ENCODE results near the gene PANX2.

Gene PANX2

DNA sequence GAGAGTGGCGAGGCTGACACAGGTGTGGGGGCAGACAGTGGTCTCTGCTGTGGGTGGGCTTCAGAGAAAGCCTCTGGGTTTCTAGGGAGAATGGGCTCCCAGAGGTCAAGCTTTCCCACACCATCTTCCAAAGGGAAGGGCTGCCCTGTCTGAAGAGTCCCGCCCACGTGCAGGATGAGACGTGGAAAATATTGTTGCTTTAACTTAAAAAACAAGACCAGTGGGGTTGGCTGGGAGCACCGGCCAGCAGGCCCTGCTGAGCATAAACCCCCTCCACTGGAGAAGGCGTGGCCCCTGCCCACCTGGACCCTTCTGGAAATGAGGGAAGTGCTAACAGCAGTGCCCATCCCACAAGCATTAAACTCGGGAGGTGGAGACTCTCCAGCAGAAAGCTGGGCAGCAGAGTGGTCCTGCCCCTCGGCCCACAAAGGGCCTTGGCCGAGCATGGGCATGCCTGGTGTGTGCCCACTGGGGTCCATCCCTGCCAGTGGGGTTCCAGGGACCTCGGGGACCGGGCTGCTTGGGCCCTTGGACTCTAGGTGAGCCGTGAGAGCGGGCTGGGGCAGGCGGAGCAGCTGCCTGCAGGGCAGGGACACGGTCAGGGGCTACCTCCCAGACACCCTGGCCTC, 45.6 kb downstream of the PANX2 start:
- no peak for DNase-seq

DNA sequence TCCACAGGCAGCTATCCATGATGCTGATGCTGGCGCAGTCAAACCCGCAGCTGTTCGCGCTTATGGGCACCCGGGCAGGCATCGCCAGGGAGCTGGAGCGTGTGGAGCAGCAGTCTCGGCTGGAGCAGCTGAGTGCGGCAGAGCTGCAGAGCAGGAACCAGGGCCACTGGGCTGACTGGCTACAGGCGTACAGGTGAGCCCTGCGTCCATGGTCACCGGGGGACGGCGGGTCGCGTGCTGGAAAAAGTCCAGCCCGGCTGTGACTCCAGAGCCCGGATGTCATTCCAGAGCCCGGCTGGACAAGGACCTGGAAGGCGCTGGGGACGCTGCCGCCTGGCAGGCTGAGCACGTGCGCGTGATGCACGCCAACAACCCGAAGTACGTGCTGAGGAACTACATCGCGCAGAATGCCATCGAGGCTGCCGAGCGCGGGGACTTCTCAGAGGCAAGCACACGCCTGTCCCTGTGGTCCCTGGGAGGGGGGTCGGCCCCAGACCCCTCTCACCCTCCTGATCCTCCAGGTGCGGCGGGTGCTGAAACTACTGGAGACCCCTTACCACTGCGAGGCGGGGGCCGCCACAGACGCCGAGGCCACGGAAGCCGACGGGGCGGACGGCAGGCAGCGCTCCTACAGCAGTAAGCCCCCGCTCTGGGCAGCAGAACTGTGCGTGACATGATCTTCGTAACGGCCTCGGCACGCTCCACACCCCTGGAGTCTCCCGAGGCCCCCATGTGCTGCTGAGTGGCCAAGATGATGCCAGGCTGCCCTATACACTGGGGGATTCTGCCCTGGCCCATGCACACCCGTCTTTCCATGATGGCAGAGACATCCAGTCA, 46.4 kb downstream of the PANX2 start:
- no peak for DNase-seq

DNA sequence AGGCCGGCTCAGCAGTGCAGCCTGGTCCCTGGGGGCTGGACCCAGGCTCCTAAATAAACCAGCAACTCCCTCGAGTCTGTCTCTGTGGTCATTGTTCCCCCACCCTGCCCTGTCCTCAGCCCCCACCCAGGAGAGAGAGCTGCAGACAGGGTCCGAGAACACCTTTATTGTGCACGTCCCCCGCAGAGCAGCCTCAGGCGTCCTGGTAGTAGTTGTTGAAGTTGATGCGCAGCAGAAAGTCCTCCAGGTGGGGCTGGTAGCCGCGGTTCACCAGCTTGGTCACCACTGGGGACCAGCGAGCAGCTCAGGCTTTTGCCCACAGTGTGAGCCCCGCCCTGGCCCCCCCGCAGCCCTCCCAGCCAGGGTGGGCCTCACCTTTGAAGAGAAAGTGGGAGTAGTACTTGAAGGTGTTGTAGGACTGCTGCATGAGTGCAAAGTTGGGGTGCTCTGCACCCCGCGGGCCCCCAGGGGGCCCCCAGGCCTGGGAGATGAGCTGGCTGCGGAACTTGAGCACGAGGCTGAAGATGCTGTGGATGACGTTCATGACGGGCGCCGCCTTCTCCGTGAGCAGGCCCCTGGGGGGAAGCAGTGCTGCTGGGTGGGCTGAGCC, 47.1 kb downstream of the PANX2 start:
- DNase-seq, result no peak

DNA sequence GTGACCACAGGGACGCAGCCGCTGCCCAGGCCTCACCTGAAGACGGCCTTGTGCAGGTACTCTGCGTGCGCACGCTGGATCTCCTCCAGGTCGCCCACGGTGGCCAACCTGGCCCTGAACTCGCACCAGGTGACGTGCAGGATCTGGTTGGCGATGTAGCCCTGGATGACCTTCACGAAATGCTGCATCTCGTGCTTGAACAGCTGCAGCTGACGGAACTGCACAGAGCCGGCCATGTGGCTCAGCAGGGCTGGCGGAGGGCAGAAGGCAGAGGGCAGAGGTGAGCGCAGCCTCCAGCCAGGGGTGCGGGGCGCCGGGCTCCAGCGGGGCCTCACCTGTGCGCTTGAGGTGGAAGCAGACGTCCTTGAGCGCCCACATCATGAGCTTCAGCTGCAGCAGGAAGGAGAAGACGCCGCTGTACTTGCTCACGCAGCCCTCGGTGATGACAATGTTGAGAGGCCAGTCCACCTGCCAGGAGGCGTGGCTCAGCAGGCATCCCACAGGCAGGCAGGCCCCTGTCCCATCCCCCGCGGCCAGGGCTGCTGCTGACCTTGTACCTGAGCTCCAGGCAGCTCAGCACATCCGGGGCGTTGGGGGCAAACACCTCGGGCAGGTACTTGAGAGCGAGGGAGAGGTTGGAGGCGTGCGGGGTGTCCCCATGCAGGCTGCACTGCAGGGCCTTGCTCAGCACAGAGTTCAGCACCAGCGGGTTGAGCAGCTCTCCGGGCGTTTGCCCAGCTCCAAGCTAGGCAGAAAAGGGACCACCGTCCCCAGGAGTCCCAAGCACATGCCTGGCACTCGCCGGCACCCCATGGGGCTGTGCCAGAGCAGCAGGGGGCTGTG, 47.8 kb downstream of the PANX2 start:
- DNase-seq, result no peak

DNA sequence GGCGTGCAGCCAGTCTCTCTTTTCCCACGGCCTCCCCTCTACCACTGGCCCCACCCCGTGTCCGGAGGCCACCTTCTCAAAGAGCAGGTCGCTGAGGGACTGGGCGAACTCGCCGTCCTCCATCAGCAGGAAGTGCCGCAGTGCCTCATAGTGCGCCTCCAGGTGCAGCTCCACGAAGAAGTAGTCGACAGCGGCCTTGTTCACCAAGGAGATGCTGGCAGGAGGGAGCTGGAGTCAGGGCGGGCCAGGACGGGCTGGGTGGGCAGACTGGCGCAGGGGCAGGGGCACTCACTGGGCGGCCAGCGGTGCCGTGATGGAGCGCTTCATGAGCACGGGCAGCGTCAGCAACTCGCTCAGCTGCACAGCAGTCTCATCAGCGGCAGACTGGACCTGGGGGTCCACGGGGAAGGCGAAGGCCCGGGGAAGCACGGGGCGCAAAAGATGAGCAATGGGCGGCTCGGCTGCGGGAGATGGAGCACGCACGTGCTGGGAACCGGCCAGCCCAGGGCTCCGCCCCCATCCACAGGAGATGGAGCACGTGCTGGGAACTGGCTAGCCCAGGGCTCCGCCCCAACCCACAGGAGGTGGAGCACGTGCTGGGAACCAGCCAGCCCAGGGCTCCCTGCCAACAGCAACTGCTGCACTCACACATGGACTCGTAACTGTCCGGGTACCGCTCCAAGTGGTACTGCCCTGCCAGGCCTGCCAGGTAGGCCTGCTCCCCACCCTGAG, 48.6 kb downstream of the PANX2 start:
- DNase-seq, result no peak

DNA sequence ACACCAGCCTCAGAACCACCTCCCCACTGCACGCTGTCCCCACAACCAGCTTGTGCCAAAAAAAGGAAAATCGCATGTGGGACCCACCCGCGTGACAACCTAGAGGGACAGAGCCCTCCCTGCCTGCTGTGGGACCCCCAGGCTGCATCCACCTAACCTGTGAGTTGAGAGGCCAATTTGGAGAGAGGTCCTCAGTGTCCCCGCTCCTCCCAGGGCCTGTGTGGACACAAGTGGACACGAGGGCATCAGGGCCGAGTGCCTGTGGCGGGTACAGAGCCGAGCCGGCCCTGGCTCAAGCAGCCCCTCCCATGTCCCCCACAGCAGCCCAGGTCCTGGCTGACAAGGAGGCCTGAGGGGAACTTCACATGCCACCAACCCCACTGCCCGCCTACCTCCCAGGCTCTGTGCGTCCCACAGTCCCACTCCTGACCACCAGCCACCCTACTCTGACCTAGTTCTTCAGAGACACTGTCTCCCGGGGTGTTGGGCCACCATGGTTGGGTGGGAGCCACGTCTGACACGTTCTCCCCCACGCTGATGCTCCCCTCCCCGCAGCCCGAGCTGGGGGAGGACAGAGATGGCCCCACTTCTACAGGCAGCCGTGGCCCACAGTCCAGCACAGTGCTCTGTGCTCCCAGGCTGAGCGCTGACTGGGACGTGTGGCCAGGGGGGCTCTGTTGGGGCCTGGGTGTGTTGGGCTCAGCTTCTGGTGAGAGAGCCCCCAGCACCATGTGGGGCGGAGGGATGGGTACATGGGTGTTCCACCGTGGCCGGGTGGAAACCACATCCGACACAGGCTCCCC, 49.5 kb downstream of the PANX2 start:
- no peak for DNase-seq

DNA sequence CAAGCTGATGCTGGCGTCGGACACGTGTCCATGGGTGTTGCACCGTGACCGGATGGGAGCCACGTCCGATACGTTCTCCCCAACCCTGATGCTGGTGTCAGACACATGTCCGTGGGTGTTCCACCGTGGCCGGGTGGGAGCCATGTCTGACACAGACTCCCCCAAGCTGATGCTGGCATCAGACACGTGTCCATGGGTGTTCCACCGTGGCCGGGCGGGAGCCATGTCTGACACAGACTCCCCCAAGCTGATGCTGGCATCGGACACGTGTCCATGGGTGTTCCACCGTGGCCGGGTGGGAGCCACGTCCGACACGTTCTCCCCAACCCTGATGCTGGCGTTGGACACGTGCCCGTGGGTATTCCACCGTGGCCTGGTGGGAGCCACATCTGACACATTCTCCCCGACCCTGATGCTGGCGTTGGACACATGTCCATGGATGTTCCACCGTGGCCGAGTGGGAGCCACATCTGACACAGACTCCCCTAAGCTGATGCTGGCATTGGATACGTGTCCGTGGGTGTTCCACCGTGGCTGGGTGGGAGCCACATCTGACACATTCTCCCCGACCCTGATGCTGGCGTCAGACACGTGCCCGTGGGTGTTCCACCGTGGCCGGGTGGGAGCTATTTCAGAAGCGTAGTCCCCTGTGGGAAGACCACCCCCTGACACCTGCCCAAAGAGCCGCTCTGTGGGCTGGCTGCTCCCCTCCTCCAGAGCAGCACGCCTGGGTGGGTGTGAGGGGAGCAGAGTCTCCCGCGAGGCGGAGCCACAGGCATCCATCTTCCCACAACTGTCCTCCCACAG, 50.3 kb downstream of the PANX2 start:
- no peak for DNase-seq

DNA sequence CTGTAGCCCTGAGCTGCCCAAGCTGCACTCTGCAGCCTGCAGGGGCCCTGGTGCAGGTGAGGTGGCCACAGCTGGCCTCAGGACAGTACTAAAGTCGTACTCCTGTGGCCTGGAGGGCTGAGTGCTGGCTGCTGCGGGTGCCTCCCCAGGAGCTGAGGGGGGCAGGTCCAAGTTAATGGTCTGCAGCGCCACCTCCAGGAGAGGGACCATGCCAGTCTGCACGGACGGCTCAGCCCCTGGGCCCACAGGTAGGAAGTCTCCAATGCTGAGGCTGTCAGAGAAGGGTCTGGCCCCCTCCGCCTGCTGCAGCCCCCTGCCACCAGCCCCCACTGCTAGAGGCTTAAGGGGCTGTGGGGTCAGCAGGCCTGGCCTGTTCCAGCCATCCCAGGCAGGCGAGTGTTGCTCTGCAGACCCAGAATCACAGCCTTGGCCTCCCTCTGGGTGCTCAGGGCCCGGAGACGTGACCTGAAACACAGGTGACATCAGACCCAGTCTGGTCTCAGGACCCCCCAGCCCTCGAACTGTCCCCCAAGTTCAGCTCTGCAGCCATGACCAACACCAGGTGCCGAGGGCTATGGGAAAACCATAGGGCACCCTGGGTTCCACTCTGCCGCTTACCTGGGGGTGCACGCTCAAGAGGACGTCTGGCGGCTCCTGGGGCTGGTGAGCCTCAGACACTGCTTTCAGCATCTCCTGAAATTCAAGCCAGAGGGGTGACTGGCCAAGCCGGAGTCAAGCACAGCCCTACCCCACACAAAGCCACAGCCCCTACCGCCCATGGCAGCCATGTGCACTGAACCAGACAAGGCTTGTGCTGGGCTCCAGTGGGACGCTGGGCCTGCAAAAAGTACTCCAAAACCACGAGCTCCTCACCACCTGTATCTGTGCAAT, 51.1 kb downstream of the PANX2 start:
- no peak for DNase-seq

DNA sequence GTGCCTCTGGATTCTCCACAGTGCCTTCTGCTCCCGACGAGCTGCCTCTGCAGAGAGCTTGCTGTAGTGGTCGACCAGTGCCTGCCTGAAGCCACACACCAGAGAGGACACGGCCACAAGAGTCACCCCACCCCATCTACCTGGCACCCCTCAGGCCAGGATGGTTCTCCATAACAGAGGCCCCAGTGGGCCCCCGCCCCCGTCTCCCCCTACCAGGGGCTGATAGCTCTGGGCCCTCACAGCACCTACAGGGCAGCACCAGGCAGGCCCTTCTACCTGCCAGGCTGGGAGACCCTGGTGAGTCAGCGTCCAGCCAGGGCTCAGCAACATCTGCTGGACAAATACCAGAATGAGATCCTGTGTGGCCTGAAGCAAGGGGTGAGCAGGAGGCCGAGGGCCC, 52.0 kb downstream of the PANX2 start:
- DNase-seq, result no peak

DNA sequence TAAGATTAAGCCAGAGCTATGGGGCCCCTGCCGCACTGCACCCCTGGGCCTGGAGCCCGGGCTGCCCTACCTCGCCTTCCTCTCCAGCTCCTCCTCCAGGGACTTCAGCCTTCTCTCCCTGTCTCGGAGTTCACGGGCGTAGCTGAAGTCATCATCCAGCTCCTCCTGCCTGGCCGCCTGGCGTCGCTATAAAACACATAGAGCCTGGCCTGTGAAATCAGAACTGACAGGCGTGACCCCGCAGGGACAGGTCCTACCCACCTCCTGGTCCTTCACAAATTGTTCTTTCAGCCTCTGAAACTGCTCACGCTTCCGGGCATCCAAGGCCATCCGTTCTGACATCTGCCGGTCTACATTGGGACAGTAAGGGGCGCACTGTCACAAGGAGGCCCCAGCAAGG, 53.5 kb downstream of the PANX2 start:
- no peak for DNase-seq

DNA sequence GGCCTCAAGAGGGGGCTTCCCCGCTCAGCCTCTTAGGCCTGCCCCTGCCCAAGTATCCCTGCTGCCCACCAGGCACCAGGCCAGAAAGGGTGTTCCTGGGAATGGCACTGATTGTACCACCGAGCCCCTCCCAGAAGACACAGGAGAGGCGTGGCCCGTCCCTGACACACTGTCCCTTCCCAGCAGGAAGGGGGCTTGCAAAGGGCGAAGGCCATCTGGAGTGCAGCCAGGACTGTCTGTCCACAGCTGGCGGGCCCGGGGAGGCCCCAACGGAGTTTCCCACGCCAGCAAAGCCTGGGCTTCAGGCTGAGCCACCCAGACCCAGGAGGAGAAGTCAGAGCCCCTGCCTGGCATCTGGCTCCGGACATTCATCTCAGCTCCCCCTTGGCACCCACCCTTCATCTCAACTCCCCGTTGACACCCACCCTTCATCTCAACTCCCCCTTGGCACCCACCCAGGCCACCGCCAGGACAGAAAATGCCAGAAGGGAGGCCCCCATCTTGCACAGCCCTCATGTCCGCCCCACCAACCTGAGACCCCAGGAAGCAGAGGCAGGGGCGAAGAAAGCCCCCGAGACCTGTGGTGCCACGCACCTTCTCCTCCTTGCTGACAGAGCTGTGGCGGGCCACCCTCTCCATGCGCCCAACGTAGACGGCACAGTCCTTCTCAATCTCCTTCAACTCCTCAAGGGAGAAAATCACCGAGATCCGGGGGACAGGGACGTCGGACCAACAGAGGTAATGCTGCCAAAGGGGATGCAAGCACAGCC, 54.9 kb downstream of the PANX2 start:
- DNase-seq, result no peak

DNA sequence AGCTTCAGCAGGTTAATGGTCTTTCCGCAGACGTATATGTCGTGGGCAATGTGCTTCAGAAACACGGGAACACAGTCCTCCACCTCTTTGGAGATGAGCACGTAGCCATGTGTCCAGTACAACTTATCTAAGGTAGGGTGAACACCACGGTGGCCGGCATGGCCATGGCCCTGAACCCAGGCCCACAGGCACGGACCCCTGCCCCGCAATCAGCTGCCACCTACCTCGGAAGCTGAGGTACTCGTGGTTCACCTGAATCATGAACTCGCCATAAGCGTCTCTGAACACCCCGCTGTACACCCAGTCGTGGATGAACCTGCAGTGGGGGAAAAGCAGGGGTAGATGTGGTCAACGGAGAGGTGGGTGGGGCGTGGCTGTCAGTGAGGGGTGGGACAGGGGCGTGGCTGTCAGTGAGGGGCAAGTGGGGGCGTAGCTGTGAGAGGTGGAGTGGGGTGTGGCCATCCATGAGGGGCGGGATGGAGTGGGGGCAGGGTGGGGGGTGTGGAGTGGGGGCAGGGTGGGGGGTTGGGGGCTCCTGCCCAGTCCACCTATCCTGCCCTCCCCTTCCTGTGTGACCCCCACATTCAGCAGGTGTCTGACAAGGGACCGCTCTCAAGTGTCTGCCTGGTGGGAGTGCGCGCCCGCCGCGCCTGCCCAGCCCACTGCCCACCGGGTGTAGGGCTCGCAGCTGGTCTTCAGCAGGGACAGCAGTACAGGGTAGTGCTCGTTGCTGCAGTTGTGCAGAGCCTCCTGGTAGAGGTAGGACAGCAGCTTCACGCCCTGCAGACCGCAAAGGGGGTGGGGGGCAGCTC, 55.7 kb downstream of the PANX2 start:
- no peak for DNase-seq

DNA sequence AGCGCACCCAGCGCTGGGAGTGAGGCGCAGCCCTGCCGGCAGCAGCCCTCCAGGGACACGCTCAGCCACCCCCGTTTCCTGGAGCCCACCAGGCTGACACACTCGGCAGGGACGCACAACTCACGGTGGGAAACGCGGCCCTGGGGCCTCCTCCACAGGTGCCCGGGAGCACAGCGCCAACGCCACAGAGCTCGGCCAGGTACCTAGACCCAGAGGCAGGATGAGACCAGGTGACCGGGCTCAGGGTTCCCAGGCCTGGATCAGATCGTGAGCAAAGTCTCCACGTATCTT, 56.3 kb downstream of the PANX2 start:
- DNase-seq, result no peak

DNA sequence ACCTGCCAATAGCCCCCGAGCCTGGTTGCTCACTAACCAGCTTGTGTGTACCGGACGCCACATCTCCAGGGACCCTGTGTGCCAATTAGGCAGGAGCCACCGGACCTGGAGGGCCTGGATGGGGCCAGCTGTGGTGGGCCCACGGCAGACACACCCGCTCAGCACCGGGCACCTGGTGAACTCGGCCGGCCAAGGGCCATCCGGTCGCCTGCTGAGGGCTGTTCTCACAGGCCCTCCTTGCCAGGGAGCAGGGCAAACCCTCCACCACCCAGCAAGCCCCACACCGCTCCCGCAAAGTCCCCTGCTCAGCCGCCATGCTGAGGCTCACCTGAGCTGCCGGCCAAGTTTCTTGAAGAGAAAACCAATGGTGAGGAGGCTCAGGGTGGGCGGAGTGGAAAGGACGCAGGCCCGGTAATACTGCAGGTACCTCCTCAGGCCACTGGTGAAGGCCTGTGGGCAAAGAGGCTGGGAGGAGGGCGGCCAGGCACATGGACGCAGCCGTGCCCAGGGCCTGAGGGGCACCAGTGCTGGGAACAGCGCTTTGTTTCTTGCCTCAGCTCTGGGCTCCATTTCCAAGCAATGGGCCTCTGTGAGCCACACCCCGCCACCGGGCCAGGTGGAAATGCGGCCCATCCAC, 57.2 kb downstream of the PANX2 start:
- DNase-seq, result no peak

DNA sequence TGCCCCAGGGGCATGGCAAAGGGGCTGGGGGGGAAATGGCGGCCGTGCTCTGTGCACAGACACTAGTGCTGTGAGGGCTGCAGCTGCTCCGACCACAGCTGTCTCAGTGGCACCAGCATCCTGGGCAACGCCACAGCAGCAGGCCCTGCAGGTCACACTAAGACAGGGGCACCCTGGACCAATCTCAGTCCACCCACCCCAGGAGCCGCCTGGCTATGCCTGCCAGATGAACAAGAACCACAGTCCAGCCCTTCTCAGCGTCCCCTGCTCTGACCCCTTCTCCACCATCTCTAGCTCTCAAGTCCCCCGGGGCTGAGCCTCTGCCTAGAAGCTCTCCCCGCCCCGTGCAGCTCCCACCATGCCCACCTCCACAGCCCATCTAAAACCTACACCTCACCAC, 57.8 kb downstream of the PANX2 start:
- no peak for DNase-seq

DNA sequence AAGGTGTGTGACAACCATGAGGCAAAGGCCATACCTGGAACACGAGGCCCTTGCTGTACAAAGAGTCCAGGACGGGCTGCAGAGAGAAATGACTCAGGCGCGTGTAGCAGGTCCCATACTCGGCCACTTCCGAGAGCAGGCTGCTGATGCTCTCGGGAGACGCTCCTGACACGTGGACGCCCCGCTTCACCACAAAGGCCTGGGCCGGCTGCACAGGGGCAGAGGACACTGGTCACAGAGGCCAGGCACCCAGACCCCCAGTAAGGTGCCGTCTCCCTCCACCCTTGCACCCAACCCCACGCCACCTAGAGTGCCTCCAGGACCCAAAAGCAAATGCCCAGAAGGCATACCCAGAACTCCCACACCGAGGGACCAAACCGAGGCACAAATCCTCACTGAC, 58.8 kb downstream of the PANX2 start:
- DNase-seq, result no peak
